K562 (cell line): Measurements from ENCODE around the gene TXNRD2. TPM values are rescaled to one million over a fixed set of nuclear protein-coding genes. Genes with fewer than 3 reads are reported as not detected.

ENCODE experiments used
- ARNT ChIP-seq, 2 experiments: fragments of 450-650 bp; IDR thresholded peaks; 2 replicates each; pipeline ENCODE4 v1.6.1; 2016; ENCODE audit warnings: mild to moderate bottlenecking in 1 of 2
- ATF1 ChIP-seq, 2 experiments: fragments of 450-650 bp in 1 of 2; IDR thresholded peaks; 2 replicates each; pipeline ENCODE4 v1.6.1; 2016; ENCODE audit warnings: missing compliant biosample characterization in 1 of 2, missing genetic modification characterization in 1 of 2
- CCAR2 ChIP-seq: fragments of 200-400 bp; formaldehyde crosslinking; IDR thresholded peaks from 2 replicates; pipeline ENCODE4 v1.6.1; 2017; ENCODE audit warnings: mild to moderate bottlenecking, low read depth, low read length
- DNMT1 ChIP-seq: fragments of 450-650 bp; IDR thresholded peaks from 2 replicates; pipeline ENCODE4 v1.6.1; 2016; ENCODE audit warnings: antibody characterized with exemption, mild to moderate bottlenecking
- HCFC1 ChIP-seq: IDR thresholded peaks from 2 replicates; pipeline ENCODE4 v1.6.1; 2012; ENCODE audit warnings: low read depth, low read length, improper control_type of control experiment
- KDM2B ChIP-seq: fragments of 250-450 bp; sonication (Bioruptor Pico); IDR thresholded peaks from 2 replicates; pipeline ENCODE4 v1.8.0; 2021; ENCODE audit warnings: mild to moderate bottlenecking, moderate library complexity
- KLF1 ChIP-seq: fragments of 450-650 bp; IDR thresholded peaks from 2 replicates; pipeline ENCODE4 v1.6.1; 2016; ENCODE audit warnings: missing genetic modification characterization, missing compliant biosample characterization
- L3MBTL2 ChIP-seq: fragments of 450-650 bp; IDR thresholded peaks from 2 replicates; pipeline ENCODE4 v1.6.1; 2016; ENCODE audit warnings: mild to moderate bottlenecking, moderate library complexity
- MAFG ChIP-seq: fragments of 450-650 bp; conservative IDR thresholded peaks from 2 replicates; pipeline ENCODE4 v1.6.1; 2016; ENCODE audit warnings: missing genetic modification characterization, missing compliant biosample characterization
- NFYB ChIP-seq: IDR thresholded peaks from 2 replicates; pipeline ENCODE4 v1.6.1; 2011; ENCODE audit warnings: mild to moderate bottlenecking, moderate library complexity; ENCODE audit not compliant: insufficient read length; ENCODE audit errors: extremely low read depth
- PTRF ChIP-seq: fragments of 450-650 bp; IDR thresholded peaks from 2 replicates; pipeline ENCODE4 v1.6.1; 2016; ENCODE audit warnings: mild to moderate bottlenecking, missing genetic modification characterization, missing compliant biosample characterization
- PYGO2 ChIP-seq: fragments of 450-650 bp; IDR thresholded peaks from 2 replicates; pipeline ENCODE4 v1.6.1; 2016; ENCODE audit warnings: mild to moderate bottlenecking, missing genetic modification characterization, moderate library complexity, missing compliant biosample characterization
- SLC30A9 ChIP-seq: fragments of 250-450 bp; sonication (Bioruptor Pico); IDR thresholded peaks from 2 replicates; pipeline ENCODE4 v1.8.0; 2022; ENCODE audit warnings: mild to moderate bottlenecking, moderate library complexity
- TAL1 ChIP-seq: fragments of 450-650 bp; IDR thresholded peaks from 2 replicates; pipeline ENCODE4 v1.6.1; 2016; ENCODE audit warnings: mild to moderate bottlenecking
- ZNF41 ChIP-seq: fragments of 250-450 bp; sonication (Bioruptor Pico); conservative IDR thresholded peaks from 2 replicates; pipeline ENCODE4 v1.4.0; 2020; ENCODE audit warnings: mild to moderate bottlenecking
- ZNF668 ChIP-seq: fragments of 250-450 bp; sonication (Bioruptor Pico); IDR thresholded peaks from 2 replicates; pipeline ENCODE4 v1.8.0; 2022; ENCODE audit warnings: mild to moderate bottlenecking, inconsistent platforms
- ZNF766 ChIP-seq: fragments of 200-800 bp; sonication (Bioruptor generic); conservative IDR thresholded peaks from 2 replicates; pipeline ENCODE4 v1.6.1; 2016; ENCODE audit warnings: missing genetic modification characterization, missing compliant biosample characterization
- polyA plus RNA-seq, 8 experiments: library from polyadenylated mRNA; depleted of rRNA in 4 of 8; stranded (reverse) in 5 of 8; unstranded in 3 of 8; fragments of >200 nt; fragmentation: Nextera tagmentation in 2 of 8; fragmentation: Illumina TruSeq in 1 of 8; extraction: Ambion mirVana in 2 of 8; extraction: Trizol in 1 of 8; gene quantifications; 2 replicates each; pipeline versions ENCODE4 v1.2.1 to v1.2.3, GENCODE V29; 2011 to 2014; ENCODE audit warnings: inconsistent platforms in 1 of 8, missing spikeins in 1 of 8
- total RNA-seq, 7 experiments: library from RNA; depleted of rRNA in 6 of 7; stranded (reverse); fragments of >200 nt in 6 of 7; fragmentation: Illumina TruSeq in 2 of 7; extraction: Trizol in 2 of 7; gene quantifications; 2 replicates each; pipeline versions ENCODE4 v1.2.1 to v1.2.3, GENCODE V29; 2011 to 2021; ENCODE audit warnings: low replicate concordance in 1 of 7
- TF ChIP-seq, protein P1 (sequence below): fragments of 450-650 bp; IDR thresholded peaks from 2 replicates; pipeline ENCODE4 v1.6.1; 2017; ENCODE audit warnings: antibody characterized with exemption, mild to moderate bottlenecking
- TF ChIP-seq, protein P2 (sequence below): fragments of 200-400 bp; formaldehyde crosslinking; IDR thresholded peaks from 2 replicates; pipeline ENCODE4 v1.6.1; 2017; ENCODE audit warnings: mild to moderate bottlenecking, low read depth, low read length, moderate library complexity
- TF ChIP-seq, protein P3 (sequence below): fragments of 200-800 bp; sonication (Bioruptor generic); IDR thresholded peaks from 2 replicates; pipeline ENCODE4 v1.6.1; 2017; ENCODE audit warnings: missing genetic modification characterization, missing compliant biosample characterization

TXNRD2 gene
- total and polyA plus RNA-seq, 9 of the 15 experiments (the other 6 are each of a cell fraction or from before 2014, with no cell fraction given): 3.3 to 80.2 (median 49.4) TPM

DNA sequence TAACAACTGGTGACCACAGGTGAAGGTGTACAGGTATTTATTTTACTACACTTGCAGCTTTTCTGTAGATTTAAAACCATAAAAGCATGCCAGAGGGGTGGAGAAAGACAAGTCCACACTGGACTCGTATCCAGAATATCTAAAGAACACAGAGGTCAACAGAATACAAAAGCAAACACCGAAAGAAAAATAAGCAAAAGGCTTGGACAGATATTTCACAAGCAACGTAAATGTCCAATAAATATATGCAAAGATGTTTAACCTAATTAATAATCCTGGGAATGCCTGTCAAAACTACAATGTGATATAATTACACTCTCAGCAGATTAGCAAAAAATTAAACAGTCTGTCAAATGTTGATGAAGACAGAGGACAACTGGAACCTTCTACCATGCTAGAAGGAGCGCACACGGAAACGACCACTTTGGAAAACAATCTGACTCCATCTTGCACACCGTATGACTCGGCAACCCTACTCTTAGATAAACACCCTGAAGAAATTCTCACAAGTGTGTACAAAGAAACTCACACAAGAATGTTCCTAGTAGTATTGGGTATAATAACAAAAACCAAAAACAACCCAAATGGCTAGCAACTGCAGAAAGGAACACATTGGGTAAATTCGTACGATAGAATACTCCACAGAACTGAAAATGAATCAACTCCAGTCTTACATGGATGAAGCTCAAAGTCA lies 114.1 kb downstream of the TXNRD2 start (continued):
- no peak for TF ChIP-seq TAL1
- peak; percentile 74 for TF ChIP-seq PTRF (tag)
- TF ChIP-seq ARNT (IDR thresholded peaks at IDR 0.05): peak in 1 of 2 experiments; percentile 74; a peak in 1 of 4 replicates
- no peak for TF ChIP-seq ZNF41 (CRISPR knock-in tag)
- no peak for TF ChIP-seq CCAR2
- peak; percentile 94; the same call in 1 of the 2 replicates for TF ChIP-seq DNMT1
- TF ChIP-seq ATF1 (CRISPR knock-in tag; IDR thresholded peaks at IDR 0.05): no peak
- TF ChIP-seq ATF1 (tag; IDR thresholded peaks at IDR 0.05): peak; percentile 51; the same call in 1 of the 2 replicates
- TF ChIP-seq, protein P1, sequence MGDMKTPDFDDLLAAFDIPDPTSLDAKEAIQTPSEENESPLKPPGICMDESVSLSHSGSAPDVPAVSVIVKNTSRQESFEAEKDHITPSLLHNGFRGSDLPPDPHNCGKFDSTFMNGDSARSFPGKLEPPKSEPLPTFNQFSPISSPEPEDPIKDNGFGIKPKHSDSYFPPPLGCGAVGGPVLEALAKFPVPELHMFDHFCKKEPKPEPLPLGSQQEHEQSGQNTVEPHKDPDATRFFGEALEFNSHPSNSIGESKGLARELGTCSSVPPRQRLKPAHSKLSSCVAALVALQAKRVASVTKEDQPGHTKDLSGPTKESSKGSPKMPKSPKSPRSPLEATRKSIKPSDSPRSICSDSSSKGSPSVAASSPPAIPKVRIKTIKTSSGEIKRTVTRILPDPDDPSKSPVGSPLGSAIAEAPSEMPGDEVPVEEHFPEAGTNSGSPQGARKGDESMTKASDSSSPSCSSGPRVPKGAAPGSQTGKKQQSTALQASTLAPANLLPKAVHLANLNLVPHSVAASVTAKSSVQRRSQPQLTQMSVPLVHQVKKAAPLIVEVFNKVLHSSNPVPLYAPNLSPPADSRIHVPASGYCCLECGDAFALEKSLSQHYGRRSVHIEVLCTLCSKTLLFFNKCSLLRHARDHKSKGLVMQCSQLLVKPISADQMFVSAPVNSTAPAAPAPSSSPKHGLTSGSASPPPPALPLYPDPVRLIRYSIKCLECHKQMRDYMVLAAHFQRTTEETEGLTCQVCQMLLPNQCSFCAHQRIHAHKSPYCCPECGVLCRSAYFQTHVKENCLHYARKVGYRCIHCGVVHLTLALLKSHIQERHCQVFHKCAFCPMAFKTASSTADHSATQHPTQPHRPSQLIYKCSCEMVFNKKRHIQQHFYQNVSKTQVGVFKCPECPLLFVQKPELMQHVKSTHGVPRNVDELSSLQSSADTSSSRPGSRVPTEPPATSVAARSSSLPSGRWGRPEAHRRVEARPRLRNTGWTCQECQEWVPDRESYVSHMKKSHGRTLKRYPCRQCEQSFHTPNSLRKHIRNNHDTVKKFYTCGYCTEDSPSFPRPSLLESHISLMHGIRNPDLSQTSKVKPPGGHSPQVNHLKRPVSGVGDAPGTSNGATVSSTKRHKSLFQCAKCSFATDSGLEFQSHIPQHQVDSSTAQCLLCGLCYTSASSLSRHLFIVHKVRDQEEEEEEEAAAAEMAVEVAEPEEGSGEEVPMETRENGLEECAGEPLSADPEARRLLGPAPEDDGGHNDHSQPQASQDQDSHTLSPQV: peak; percentile 97
- TF ChIP-seq, protein P2, sequence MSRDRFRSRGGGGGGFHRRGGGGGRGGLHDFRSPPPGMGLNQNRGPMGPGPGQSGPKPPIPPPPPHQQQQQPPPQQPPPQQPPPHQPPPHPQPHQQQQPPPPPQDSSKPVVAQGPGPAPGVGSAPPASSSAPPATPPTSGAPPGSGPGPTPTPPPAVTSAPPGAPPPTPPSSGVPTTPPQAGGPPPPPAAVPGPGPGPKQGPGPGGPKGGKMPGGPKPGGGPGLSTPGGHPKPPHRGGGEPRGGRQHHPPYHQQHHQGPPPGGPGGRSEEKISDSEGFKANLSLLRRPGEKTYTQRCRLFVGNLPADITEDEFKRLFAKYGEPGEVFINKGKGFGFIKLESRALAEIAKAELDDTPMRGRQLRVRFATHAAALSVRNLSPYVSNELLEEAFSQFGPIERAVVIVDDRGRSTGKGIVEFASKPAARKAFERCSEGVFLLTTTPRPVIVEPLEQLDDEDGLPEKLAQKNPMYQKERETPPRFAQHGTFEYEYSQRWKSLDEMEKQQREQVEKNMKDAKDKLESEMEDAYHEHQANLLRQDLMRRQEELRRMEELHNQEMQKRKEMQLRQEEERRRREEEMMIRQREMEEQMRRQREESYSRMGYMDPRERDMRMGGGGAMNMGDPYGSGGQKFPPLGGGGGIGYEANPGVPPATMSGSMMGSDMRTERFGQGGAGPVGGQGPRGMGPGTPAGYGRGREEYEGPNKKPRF: no peak
- TF ChIP-seq KLF1 (tag): 0 out of 2 replicates have a peak, but pooled peaks have one; percentile 35
- peak; percentile 34; the same call in 1 of the 2 replicates for TF ChIP-seq HCFC1
- no peak for TF ChIP-seq SLC30A9 (CRISPR knock-in tag)
- no peak for TF ChIP-seq KDM2B (CRISPR knock-in tag)
- TF ChIP-seq NFYB: no peak
- TF ChIP-seq, protein P3, sequence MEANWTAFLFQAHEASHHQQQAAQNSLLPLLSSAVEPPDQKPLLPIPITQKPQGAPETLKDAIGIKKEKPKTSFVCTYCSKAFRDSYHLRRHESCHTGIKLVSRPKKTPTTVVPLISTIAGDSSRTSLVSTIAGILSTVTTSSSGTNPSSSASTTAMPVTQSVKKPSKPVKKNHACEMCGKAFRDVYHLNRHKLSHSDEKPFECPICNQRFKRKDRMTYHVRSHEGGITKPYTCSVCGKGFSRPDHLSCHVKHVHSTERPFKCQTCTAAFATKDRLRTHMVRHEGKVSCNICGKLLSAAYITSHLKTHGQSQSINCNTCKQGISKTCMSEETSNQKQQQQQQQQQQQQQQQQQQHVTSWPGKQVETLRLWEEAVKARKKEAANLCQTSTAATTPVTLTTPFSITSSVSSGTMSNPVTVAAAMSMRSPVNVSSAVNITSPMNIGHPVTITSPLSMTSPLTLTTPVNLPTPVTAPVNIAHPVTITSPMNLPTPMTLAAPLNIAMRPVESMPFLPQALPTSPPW: peak; percentile 11; the same call in 1 of the 2 replicates
- TF ChIP-seq MAFG (tag): peak; percentile 84
- peak; percentile 58; the same call in 1 of the 2 replicates for TF ChIP-seq PYGO2 (tag)
- TF ChIP-seq L3MBTL2: peak; percentile 46; the same call in 1 of the 2 replicates
- TF ChIP-seq ZNF668 (CRISPR knock-in tag): peak; percentile 10; the same call in 1 of the 2 replicates
- TF ChIP-seq ZNF766: peak; percentile 74; the same call in 1 of the 2 replicates
